HG02763 (cell line): ENCODE results near the gene PLEKHM3.

Source experiments
- ATAC-seq: cut with Tn5 transposase; IDR thresholded peaks from one replicate; pipeline ENCODE4 v1.9.1; 2021; ENCODE audit warnings: mild to moderate bottlenecking, moderate library complexity; ENCODE audit not compliant: unreplicated experiment

PLEKHM3 gene

DNA sequence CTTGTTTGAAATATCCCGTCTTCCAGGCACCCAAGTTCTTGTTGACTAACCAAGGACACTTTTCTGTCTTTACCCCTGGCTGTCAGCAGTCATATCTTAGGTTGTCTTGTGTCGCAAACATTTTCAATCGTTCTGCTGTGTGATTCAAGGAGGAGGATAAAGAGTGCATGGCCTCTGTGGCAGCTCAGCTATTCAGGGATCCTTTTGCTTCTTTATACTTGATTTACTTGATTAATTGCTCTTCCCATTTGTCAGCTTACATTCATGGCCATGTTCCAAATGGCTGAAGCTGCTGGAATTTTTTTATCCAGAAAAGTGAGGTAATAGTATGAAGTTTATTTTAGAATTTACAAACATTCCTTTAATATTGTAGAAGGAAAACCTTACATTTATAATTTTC, 158.3 kb downstream of the PLEKHM3 start:
- no peak for ATAC-seq

DNA sequence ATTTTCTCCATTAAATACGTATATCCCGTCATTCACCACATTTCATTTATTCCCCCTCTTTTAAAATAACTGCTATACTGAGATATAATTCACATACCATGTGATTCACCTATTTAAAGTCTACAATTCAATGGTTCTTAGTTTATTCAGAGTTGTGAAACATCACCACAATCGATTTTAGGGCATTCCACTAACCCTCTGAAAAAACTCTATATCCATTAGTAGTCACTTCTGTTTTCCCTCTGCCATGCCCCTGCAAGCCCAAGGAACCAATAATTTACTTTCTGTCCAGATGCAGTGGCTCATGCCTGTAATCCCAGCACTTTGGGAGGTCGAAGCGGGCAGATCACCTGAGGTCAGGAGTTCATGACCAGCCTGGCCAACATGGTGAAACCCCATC, 160.1 kb downstream of the PLEKHM3 start:
- no peak for ATAC-seq

DNA sequence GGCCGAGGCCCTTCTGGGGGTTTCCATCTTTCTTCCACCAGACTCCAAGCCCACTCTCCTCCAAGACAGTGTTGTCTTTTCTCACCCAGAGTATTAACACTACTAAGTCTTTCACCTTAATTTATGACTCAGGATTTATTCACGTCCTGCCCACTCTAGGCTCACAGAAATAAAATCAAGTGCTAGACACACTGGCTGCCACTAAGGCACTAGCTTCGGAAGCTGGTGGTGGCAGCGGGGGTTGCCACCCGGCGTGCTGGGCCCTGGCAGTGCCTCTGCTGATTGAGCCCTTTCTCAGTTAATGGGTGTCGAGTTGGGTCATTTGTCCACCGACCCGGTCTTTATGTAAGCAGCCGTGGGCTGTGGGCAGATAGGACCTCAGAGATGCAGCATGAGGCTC, 162.0 kb downstream of the PLEKHM3 start:
- no peak for ATAC-seq

DNA sequence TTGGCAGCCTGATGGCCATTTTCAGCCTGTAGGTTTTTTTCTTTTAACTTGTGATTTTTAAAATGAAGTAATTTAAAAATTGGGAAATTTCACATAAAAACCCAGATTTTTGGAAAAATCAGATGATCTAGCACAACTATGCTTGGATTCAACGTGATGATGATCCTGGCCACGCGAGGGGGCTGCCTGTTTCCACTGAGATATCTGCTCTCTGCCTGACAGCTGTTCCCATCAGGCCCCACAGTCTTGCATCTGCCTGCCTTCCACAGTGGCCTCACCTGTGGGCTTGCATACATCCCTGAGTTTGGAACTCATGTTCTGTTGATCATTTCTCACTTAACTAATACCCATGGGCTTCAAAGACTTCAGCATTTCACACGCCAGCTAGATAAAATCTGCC, 163.5 kb downstream of the PLEKHM3 start:
- ATAC-seq: no peak

DNA sequence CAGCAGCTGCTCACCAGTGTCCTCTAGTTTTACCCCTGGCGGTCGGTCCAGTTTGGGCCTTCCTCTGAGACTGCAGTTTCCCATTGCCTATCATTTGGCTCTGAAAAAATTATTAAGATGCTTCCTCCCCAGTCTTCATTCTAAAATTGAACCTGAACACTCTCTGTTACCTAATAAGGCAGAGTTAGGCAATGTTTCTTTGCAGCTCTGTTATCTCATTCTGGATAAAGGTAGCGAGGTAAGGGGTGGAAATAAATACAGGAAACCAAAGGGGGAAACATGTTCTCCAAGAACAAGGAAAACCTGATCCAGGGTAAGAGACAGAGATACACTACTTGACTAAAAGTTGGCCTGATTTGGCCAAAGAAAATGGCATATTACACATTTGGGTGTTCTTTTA, 164.6 kb downstream of the PLEKHM3 start:
- ATAC-seq: no peak

DNA sequence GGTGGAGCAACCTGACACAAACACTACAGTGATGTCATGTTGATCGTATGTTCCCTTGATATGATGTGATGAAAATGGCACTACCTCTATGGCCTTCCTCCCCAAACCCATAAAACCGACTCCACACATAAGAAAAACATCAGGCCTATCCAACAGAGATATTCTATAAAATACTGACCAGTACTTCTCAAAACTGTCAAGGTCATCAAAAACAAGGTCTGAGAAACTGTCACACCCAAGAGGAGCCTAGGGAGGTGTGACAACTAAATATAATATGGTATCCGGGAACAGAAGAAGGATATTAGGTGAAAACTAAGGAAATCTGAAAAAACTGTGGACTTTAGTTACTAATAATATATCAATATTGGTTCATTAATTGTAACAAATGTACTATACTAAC, 169.7 kb downstream of the PLEKHM3 start:
- no peak for ATAC-seq

DNA sequence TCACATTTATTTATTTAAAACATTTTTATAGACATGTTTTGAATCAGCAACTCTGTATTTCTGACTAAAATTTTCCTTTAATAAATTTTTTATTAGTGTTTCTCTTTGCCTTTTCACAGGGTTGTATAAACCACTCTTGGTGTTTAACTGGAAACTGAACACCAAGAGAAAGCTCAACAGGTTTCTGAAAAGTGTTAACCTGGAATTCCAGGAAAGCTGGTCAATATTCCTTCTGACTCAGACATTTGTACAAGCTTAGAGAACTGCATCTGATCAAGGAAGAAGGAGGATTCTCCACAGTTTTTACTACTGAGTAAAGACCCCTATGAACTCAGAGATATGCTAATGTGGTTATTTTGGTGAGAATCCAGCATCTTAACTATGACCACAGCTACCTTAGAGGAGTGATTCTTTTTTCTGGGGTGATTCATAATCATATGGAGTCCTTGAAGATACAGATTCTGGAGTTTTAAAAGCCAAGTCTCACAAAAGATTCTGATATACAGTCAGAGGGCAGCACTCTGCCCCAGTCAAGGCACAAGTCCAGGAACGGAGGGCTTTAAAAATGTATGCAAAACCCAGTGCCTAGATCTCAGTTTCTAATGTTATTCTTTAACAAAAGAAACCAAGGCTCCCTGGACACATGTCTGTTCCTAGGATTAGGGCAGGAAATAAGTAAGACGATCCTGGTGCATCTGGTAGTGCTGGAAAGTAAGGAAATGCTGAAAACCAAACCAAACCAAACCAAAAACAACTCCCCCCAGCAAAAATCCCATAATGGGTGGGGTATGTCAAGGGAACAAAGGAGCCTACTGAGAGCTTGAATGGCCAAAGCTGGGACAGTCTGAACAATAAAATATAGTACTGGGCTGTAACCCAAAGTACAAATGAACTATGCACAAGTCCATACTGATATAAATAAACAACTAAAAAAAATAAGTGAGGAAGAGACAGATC, 170.6 kb downstream of the PLEKHM3 start:
- ATAC-seq: no peak

DNA sequence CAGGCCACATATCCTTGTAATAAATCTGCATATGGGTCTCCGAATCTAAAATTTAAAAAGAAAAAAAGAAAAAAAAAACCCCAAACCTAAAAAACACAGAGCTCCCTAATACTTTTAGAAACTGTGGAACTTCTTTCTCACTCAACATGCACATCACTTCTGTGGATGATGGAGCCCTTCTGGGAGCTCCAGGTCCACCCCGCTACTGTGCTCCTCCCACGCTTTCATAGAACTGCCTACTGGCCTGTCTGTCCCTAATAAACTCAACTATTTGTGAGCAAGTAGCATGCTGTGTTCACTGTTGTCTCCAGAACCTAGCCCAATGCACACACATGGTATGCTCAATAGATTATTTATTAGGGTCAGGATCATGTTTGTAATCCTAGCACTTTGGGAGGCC, 172.5 kb downstream of the PLEKHM3 start:
- ATAC-seq: no peak

DNA sequence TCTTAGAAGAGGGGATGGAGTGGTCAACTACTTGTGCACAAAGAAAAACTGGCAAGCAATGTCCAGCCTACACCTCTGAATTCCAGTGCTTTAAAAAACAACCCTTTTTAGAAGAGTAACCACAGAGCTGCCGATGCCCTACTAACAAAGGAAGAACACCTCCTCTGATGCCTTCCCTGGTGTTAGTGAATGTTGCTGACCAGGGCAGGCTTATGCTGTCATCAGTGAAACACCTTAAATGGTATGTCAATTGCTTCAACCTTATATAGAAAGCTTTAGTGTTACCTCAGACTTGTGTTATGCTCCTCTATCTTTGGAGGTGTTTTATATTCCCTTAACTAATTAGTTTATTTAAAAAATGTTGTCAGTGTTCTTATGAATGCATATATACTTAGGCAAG, 175.9 kb downstream of the PLEKHM3 start:
- ATAC-seq: no peak

DNA sequence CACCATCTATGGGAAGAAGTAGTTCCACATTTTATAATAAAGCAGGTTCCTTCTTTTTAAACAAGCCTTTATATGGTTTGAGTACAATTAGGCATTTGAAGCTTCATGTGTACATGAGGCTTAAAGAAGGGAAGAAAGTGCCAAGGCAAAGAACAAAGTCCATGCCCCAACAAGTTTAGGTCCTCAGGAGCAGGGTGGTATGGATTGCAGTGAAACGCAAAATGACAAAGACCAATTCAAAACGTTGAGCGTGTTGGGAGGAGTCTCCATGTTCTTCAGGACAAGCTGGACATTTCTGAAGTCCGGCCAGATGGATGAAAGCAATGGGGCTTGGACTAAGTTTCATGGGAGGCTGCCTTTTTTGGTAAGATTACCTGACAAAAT, 176.8 kb downstream of the PLEKHM3 start:
- no peak for ATAC-seq

DNA sequence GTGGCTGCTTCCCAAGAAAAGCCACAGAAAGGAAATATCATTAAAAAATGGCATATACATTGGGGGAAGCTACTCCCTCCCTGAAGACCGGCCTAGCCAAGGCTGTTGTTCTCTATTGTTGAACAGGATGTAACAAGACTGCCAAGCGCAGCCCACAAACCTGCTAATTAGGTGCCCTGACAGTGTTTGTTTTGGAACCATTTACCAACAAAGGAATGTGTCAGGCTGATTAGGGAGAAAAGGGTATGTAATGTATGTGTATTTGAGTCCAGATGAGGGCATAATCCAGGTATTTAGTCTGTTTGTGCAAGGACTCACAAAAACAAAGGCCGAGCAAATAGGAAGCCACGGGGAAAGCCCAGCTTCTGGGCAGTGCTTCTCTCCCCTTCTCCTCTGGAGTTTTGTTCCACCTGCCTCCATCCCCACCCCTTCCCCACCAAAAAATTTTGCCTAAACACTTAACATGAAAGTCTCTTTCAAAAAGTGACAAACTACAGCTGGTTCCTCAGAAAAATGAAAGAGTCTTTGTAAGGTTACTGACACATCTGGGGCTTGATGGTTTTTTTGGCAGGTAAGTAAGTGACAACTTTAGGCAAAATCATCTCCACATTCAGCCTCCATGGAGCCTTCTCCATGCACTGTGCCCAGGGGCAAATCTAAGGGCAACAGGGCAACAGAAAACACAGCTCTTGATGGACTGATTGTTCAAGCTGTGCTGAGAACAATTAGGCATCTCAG, 177.4 kb downstream of the PLEKHM3 start:
- ATAC-seq: no peak

DNA sequence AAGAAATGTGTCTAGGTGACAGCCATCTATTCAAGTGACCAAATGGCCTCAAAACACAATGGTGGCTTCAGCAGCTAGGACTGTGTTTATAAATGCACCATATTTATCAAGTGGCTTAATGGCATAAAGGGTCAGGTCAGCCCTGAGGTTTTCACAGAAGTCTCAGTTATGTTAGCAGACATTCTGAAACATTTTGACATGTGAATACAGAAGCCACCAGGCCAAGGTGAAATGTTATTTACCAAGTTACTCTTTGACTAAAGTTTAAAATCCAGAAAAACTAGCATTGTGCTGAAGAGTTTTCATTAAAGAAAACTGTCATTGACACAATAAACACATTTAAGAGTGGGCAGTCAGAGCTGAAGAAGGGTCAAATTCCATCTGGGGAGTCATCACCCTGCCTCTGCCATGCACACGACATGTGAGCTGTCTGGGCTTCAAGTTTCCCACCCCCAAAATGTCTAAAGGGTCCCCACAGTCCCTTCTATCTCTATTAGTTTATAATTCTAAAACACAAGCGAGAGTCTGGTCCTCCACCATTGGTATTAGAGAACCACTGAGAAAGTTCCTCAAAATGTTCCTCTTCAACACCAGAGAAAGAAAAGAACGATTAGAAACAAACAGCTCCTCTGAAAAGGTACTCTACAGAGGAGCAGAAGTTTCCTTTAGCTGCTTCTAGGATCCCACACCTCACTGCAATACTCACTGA, 178.1 kb downstream of the PLEKHM3 start:
- no peak for ATAC-seq

DNA sequence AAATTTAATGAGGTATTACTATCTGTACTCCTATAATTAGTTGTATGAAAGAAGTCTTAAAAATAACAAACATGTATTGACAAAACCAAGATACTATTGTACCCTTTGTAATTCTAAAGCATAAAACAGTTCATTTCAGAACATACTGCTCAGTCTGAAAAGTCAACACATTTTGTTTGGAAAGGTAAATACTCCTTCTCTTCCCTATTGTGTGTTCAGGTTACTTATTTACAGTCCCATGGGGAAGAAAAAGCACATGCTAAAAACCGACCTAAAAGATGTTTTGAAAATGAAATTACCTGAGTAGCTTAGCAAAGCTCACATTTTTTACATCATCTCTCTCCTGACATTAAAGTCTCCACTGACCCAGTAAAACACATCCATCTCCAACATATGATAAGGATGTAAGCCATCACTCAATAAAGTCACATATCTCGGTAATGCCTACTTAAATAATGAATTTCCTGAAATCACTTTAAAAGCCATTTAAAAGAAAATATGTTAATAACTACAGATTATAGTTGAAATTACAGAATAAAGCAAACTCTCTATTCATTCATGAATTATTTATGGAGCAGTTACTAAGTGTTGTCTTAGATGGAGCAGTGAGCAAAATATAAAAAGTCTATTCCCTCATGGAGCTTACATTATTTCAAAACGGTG, 180.0 kb downstream of the PLEKHM3 start:
- no peak for ATAC-seq

DNA sequence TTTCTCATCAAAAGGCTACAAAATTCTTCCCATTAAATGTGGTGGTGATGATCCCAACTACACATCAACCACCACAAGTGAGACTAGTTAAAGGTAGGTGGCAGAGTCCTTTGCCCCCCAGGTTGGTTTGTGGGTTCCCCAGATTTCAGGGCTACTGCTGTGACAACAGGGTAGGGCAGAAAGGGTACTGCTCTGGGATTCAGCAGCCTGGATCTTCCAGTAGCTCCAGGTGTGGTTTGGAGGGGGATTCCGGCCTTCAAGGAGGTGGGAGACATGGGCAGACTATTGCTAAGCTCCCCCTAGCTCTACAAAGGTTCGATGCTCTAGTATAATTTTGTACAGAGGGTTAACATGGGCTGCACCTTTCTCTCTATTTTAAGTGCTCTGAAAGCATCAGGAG, 180.7 kb downstream of the PLEKHM3 start:
- no peak for ATAC-seq

DNA sequence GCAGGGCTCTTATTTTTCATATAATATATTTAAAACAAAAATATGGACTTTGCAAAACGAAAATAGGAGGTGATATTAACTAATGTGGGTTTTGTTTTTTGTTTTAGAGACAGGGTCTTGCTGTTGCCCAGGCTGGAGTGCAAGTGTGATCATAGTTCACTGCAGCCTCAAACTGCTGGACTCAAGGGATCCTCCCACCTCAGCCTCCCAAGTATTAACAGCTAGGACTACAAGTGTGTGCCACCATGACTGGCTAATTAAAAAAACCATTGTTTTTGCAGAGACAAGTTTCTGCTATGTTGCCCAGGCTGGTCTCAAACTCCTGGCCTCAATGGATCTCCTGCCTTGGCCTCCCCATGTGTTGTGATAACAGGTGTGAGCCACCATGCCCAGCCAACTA, 185.2 kb downstream of the PLEKHM3 start:
- ATAC-seq: no peak

DNA sequence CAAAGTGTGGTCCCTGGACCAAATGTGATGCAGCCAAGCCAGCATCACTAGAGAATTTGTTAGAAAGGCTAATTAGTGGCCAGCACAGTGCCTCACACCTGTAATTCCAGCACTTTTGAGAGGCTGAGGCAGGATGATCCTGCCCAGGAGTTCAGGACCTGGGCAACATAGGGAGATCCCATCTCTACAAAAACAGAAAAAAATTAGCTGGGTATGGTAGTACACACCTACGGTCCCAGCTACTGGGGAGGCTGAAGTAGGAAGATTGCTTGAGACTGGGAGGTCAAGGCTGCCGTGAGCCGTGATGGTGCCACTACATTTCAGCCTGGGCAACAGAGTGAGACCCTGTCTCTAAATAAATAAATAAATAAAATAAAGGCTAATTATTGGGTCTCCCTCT, 185.8 kb downstream of the PLEKHM3 start:
- no peak for ATAC-seq

DNA sequence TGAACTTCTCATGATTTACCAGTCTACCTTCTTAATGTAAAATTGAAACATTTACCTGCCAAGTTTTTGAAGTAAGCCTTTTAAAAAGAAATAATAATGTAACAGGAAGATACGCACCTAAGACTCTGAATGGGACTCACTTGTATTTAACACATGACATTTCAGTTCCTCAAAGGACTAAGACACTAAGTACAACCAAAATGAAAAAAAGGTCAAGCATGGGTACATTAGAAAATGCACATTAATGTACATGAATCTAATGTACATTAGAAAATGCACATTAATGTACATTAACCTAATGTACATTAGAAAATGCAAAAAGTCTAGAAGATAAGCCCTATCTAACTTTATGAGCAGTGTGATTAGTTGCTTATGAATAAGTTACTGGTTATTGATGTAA, 186.3 kb downstream of the PLEKHM3 start:
- ATAC-seq: no peak

DNA sequence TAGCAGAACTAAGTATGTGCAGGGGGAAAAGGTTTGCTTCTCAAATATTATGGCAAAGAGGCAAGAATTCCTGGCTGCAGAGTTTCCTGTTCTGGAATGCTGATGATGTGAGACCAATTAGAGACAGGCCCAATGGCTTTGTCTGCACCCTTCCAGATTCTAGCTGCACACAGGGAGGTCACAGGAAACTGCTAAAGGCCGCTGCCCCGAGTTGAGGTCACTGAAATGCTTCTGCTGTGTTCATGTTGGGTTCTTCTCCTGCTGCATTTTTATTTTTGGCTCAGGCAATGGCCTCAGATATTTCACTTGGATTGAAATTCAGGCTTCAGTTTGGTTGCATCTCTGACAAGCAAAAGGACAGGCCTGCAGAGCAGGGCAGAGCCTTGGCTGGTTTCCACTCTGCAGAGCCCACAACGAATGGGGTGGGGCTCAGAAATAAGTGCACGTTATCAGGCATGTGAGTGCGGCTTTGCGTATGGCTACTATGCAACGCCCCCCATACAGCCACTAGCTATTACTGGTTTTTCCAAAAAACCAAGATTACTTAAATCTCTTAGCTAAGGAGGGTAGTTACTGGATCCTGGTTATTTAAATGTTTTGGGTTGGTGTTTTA, 188.7 kb downstream of the PLEKHM3 start:
- ATAC-seq: no peak

DNA sequence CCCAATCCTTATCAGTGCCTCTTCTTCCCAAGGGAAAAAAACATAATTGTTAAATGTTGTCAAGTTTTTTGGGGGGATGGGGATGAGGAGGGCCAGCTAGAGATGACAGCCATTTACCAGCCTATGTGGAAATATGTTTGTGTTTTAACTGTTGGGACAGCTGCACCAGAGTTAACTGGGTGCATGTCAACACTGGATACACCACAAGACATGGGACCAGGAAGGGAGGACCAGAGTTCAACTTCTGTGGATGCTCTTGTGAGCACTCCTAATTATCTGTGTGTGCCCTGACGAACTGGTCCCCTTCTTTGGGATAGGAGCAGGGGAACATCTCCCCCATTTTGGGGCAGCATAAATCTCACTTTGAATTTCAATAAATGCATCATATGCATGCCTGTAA, 189.5 kb downstream of the PLEKHM3 start:
- ATAC-seq: no peak

DNA sequence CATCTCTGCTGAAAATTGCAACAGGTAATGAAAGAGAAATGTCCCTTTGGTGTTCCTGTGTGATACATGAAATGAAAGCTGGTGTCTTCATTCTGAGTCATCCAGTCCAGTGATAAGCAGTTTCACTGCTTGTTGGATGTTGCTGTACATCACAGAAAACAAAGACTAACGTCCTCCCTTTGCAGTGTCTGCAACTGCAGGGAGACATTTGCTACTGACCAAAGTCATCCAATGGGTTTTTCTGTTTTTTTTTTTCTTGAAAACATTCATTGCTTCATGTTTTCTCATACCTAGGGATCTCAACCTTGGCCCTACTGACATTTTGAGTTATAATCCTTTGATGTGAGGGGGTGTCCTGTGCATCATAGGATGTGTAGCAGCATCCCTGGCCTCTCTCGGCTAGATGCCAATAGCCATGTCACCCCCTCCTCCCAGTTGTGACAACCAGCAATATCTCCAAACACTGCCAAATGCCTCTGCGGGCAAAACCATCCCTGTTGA, 192.0 kb downstream of the PLEKHM3 start:
- ATAC-seq: peak; percentile 76
